Type B pancreatic cell (in vitro differentiated cells): ENCODE data around the gene DNAH8. TPM values are rescaled to one million over a fixed set of nuclear protein-coding genes. Genes with fewer than 3 reads are reported as not detected.

Experiments
- DNase-seq: peaks from one replicate; pipeline ENCODE4 v3.0.0; 2021; ENCODE audit warnings: mixed read lengths; ENCODE audit not compliant: unreplicated experiment; ENCODE audit errors: extremely low spot score
- H3K27ac Mint-ChIP-seq: 2 replicates; pipeline ENCODE4 v1.8.0; 2021; ENCODE audit warnings: mild to moderate bottlenecking, mixed read lengths
- H3K27me3 Mint-ChIP-seq: 2 replicates; pipeline ENCODE4 v1.8.0; 2021; ENCODE audit warnings: mixed read lengths
- H3K36me3 Mint-ChIP-seq: 2 replicates; pipeline ENCODE4 v1.8.0; 2021; ENCODE audit warnings: mixed read lengths
- H3K4me1 Mint-ChIP-seq: one replicate; pipeline ENCODE4 v1.8.0; 2021; ENCODE audit warnings: mixed read lengths; ENCODE audit not compliant: unreplicated experiment
- H3K4me3 Mint-ChIP-seq: 2 replicates; pipeline ENCODE4 v1.8.0; 2021; ENCODE audit warnings: mild to moderate bottlenecking, mixed read lengths
- H3K9me3 Mint-ChIP-seq: 2 replicates; pipeline ENCODE4 v1.8.0; 2021; ENCODE audit warnings: mixed read lengths
- CTCF ChIP-seq: fragments of 200-600 bp; sonication (generic); conservative IDR thresholded peaks from 2 replicates; pipeline ENCODE4 v1.5.0; 2021; ENCODE audit warnings: antibody characterized with exemption, mild to moderate bottlenecking
- total RNA-seq: library from RNA; stranded (reverse); gene quantifications from 2 replicates; pipeline ENCODE4 v1.2.1, GENCODE V29; 2021; ENCODE audit warnings: low replicate concordance

Gene DNAH8
- total RNA-seq, 1 donor from 2014 or later = 0.05 TPM

- no peaks in the 10 kb centered on the region for H3K27me3 Mint-ChIP-seq
- no peak for TF ChIP-seq CTCF
- H3K4me1 Mint-ChIP-seq = peaks cover 5% of the 10 kb centered on the region
- H3K36me3 Mint-ChIP-seq = peaks cover 38% of the 10 kb centered on the region
- H3K27ac Mint-ChIP-seq = no peak overlapping the region
- no peak for DNase-seq
- no peak overlapping the region for H3K4me3 Mint-ChIP-seq
- no peaks in the 10 kb centered on the region for H3K9me3 Mint-ChIP-seq
Observed at GRCh38 chr6:38678178-38678760, 36.8 kb upstream of the DNAH8 start.

GRCh38 chr6:38679668-38680067 is 35.4 kb upstream of the DNAH8 start:
- no peak for DNase-seq
- H3K27ac Mint-ChIP-seq = no peak overlapping the region
- H3K4me1 Mint-ChIP-seq = no peaks in the 10 kb centered on the region
- no peaks in the 10 kb centered on the region for H3K27me3 Mint-ChIP-seq
- peaks cover 32% of the 10 kb centered on the region for H3K36me3 Mint-ChIP-seq
- no peak overlapping the region for H3K4me3 Mint-ChIP-seq
- TF ChIP-seq CTCF = no peak
- no peaks in the 10 kb centered on the region for H3K9me3 Mint-ChIP-seq

- Mint-ChIP-seq H3K27me3 (no peaks in the 10 kb centered on the region), H3K27ac (no peak overlapping the region)
Observed at GRCh38 chr6:38681850-38682249, 33.3 kb upstream of the DNAH8 start.

GRCh38 chr6:38684237-38684636 is 30.9 kb upstream of the DNAH8 start:
- no peak for TF ChIP-seq CTCF
- no peak overlapping the region for H3K27ac Mint-ChIP-seq
- H3K4me1 Mint-ChIP-seq = peaks cover 5% of the 10 kb centered on the region

More at GRCh38 chr6:38681850-38682249, 33.3 kb upstream of the DNAH8 start:
- no peak overlapping the region for H3K4me3 Mint-ChIP-seq
- peaks cover 19% of the 10 kb centered on the region for H3K36me3 Mint-ChIP-seq
- H3K4me1 Mint-ChIP-seq = no peaks in the 10 kb centered on the region
- no peak for DNase-seq
- TF ChIP-seq CTCF = no peak
- H3K9me3 Mint-ChIP-seq = no peaks in the 10 kb centered on the region

GRCh38 chr6:38684904-38685303 is 30.2 kb upstream of the DNAH8 start:
- H3K36me3 Mint-ChIP-seq = peaks cover 17% of the 10 kb centered on the region
- no peak for TF ChIP-seq CTCF
- DNase-seq = no peak

More at GRCh38 chr6:38684237-38684636, 30.9 kb upstream of the DNAH8 start:
- Mint-ChIP-seq H3K9me3 (no peaks in the 10 kb centered on the region), H3K4me3 (no peak overlapping the region), H3K36me3 (peaks cover 17% of the 10 kb centered on the region), H3K27me3 (no peaks in the 10 kb centered on the region)
- no peak for DNase-seq

More at GRCh38 chr6:38684904-38685303, 30.2 kb upstream of the DNAH8 start:
- H3K4me3 Mint-ChIP-seq = no peak overlapping the region
- H3K4me1 Mint-ChIP-seq = peaks cover 5% of the 10 kb centered on the region
- H3K9me3 Mint-ChIP-seq = no peaks in the 10 kb centered on the region
- H3K27me3 Mint-ChIP-seq = no peaks in the 10 kb centered on the region
- no peak overlapping the region for H3K27ac Mint-ChIP-seq
